NCI-H345 (cell line): ENCODE data around the gene ESR1.
A peak's percentile ranks its signal among the peaks of the same experiment; 100 is the strongest.
"Not testable (repeated sequence)": the region's sequence is repeated elsewhere in the genome, so short reads cannot be mapped to it uniquely, and the experiment has no call there.

Source experiments
- DNase-seq: peaks from one replicate; lab custom pipeline; 2025; lab: John Stamatoyannopoulos, UW

The ESR1 gene

GRCh38 chr6:152135755-152136448 is 328.4 kb downstream of the ESR1 start:
- DNase-seq, result peak; percentile 61

GRCh38 chr6:152136449-152136825 is 329.0 kb downstream of the ESR1 start:
- peak; percentile 70 for DNase-seq

- not testable (repeated sequence) for DNase-seq
Observed at GRCh38 chr6:152138344-152138743, 330.9 kb downstream of the ESR1 start.

- no peak for DNase-seq
Observed at GRCh38 chr6:152142105-152142504, 334.6 kb downstream of the ESR1 start.

- no peak for DNase-seq
Observed at GRCh38 chr6:152143359-152143758, 335.9 kb downstream of the ESR1 start.

GRCh38 chr6:152146385-152146784 is 338.9 kb downstream of the ESR1 start:
- DNase-seq, result no peak

- DNase-seq, result no peak
Observed at GRCh38 chr6:152147269-152147668, 339.8 kb downstream of the ESR1 start.

GRCh38 chr6:152148412-152148811 is 340.9 kb downstream of the ESR1 start:
- no peak for DNase-seq

GRCh38 chr6:152150196-152150595 is 342.7 kb downstream of the ESR1 start:
- DNase-seq, result no peak

- DNase-seq, result no peak
Observed at GRCh38 chr6:152151920-152152319, 344.4 kb downstream of the ESR1 start.

- DNase-seq, result no peak
Observed at GRCh38 chr6:152154559-152155356, 347.3 kb downstream of the ESR1 start.

- DNase-seq, result no peak
Observed at GRCh38 chr6:152155792-152156191, 348.3 kb downstream of the ESR1 start.

- DNase-seq, result no peak
Observed at GRCh38 chr6:152160346-152160745, 352.9 kb downstream of the ESR1 start.

GRCh38 chr6:152161501-152161900 is 354.0 kb downstream of the ESR1 start:
- no peak for DNase-seq

- DNase-seq, result no peak
Observed at GRCh38 chr6:152164957-152165356, 357.5 kb downstream of the ESR1 start.

- no peak for DNase-seq
Observed at GRCh38 chr6:152166497-152166896, 359.0 kb downstream of the ESR1 start.

- DNase-seq, result no peak
Observed at GRCh38 chr6:152166897-152167296, 359.4 kb downstream of the ESR1 start.

GRCh38 chr6:152167641-152168603 is 360.4 kb downstream of the ESR1 start:
- no peak for DNase-seq

GRCh38 chr6:152170313-152170701 is 362.8 kb downstream of the ESR1 start:
- DNase-seq, result no peak

- no peak for DNase-seq
Observed at GRCh38 chr6:152170702-152171667, 363.5 kb downstream of the ESR1 start.

GRCh38 chr6:152173321-152173720 is 365.8 kb downstream of the ESR1 start:
- DNase-seq, result no peak
